Measurements from ENCODE around the gene NFKBIL1.
"Not testable (repeated sequence)": the region's sequence is repeated elsewhere in the genome, so short reads cannot be mapped to it uniquely, and the experiment has no call there.

The NFKBIL1 gene

GRCh38 chr6:31582230-31582643 lies 34.8 kb downstream of the NFKBIL1 start, which contains the start of gene LTB:
Gene LTB (minus strand): TSS chr6:31582424. CDS start chr6:31582417, 7 bp downstream.
- no peak for DNase-seq

GRCh38 chr6:31585491-31585890 lies 38.1 kb downstream of the NFKBIL1 start:
- DNase-seq = peak; percentile 62

- no peak for DNase-seq
Observed at GRCh38 chr6:31586008-31586407, 38.6 kb downstream of the NFKBIL1 start, which contains the start of gene LST1. Gene LST1 (plus strand): TSS chr6:31586277. CDS start chr6:31587300, 1,023 bp downstream.

- DNase-seq = peak; percentile 20
Observed at GRCh38 chr6:31586599-31587281, 39.3 kb downstream of the NFKBIL1 start.

- DNase-seq = no peak
Observed at GRCh38 chr6:31587791-31588777, 40.7 kb downstream of the NFKBIL1 start.

- no peak for DNase-seq
Observed at GRCh38 chr6:31588871-31589650, 41.7 kb downstream of the NFKBIL1 start.

- DNase-seq = not testable (repeated sequence)
Observed at GRCh38 chr6:31590691-31591090, 43.3 kb downstream of the NFKBIL1 start.

DNA sequence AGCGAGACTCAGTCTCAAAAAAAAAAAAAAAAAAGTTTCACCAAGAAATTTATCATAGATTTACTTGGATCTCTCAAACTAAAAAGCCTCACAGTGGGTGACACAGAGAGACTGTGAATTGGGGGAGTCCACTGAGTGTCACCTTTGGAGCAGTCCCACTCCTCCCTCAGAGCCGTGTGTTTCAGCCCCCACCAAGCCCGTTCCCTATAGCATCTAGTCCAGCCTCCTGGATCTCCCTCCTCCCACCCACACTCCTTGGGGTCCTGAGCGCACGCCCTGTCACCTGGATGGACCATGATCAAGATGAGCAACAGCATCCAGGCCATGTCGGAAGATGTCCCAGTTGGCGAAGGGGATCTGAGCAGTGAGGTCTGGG lies 45.0 kb downstream of the NFKBIL1 start:
- no peak for DNase-seq

GRCh38 chr6:31597006-31597405 lies 49.6 kb downstream of the NFKBIL1 start:
- DNase-seq = peak; percentile 75

GRCh38 chr6:31607317-31607716 lies 59.9 kb downstream of the NFKBIL1 start:
- no peak for DNase-seq
